GM19467 (cell line): ENCODE data around the gene CNST.
"Not testable (repeated sequence)": the region's sequence is repeated elsewhere in the genome, so short reads cannot be mapped to it uniquely, and the experiment has no call there.

ENCODE experiments used
- ATAC-seq: cut with Tn5 transposase; IDR thresholded peaks from one replicate; pipeline ENCODE4 v1.9.1; 2021; ENCODE audit warnings: mild to moderate bottlenecking, moderate library complexity; ENCODE audit not compliant: unreplicated experiment

Gene CNST

GRCh38 chr1:246617768-246618167, 51.5 kb downstream of the CNST start:
- ATAC-seq = no peak

- ATAC-seq = no peak
These were observed 52.1 kb downstream of the CNST start for GRCh38 chr1:246618240-246618808.

GRCh38 chr1:246622035-246622652, 55.9 kb downstream of the CNST start:
- no peak for ATAC-seq

GRCh38 chr1:246624091-246624490, 57.8 kb downstream of the CNST start:
- ATAC-seq = no peak

GRCh38 chr1:246629030-246629429, 62.8 kb downstream of the CNST start:
- ATAC-seq = peak; percentile 83

GRCh38 chr1:246629976-246630375, 63.7 kb downstream of the CNST start:
- peak; percentile 51 for ATAC-seq

GRCh38 chr1:246631426-246631825, 65.2 kb downstream of the CNST start:
- ATAC-seq = no peak

- ATAC-seq = no peak
These were observed 66.3 kb downstream of the CNST start for GRCh38 chr1:246632281-246633168.

- not testable (repeated sequence) for ATAC-seq
These were observed 68.4 kb downstream of the CNST start for GRCh38 chr1:246634659-246635058.

- no peak for ATAC-seq
These were observed 72.8 kb downstream of the CNST start for GRCh38 chr1:246638941-246639655.

- ATAC-seq = no peak
These were observed 73.5 kb downstream of the CNST start for GRCh38 chr1:246639732-246640131.

GRCh38 chr1:246640747-246641146, 74.5 kb downstream of the CNST start:
- no peak for ATAC-seq

GRCh38 chr1:246641394-246641793, 75.1 kb downstream of the CNST start:
- no peak for ATAC-seq

- no peak for ATAC-seq
These were observed 76.5 kb downstream of the CNST start for GRCh38 chr1:246642719-246643118.

GRCh38 chr1:246647113-246647512, 80.9 kb downstream of the CNST start:
- no peak for ATAC-seq

- ATAC-seq = no peak
These were observed 81.3 kb downstream of the CNST start for GRCh38 chr1:246647513-246647912.

GRCh38 chr1:246651012-246651695, 84.9 kb downstream of the CNST start:
- no peak for ATAC-seq

GRCh38 chr1:246658567-246658966, 92.3 kb downstream of the CNST start:
- ATAC-seq = no peak

GRCh38 chr1:246659594-246660140, 93.4 kb downstream of the CNST start:
- ATAC-seq = no peak

- no peak for ATAC-seq
These were observed 95.2 kb downstream of the CNST start for GRCh38 chr1:246661451-246661850.
